Measurements from ENCODE around the gene PPP1R1C. TPM values are rescaled to one million over a fixed set of nuclear protein-coding genes. Genes with fewer than 3 reads are reported as not detected.

PPP1R1C gene
- total RNA-seq, 1 experiment from 2014 or later = 3.4 TPM

- TF ChIP-seq ARID4B (CRISPR knock-in tag; IDR thresholded peaks at IDR 0.05; ENCODE audit: borderline replicate concordance) = no peak
- no peak for TF ChIP-seq MXD4 (CRISPR knock-in tag; IDR thresholded peaks at IDR 0.05; ENCODE audit: borderline replicate concordance)
- TF ChIP-seq STAT6 (CRISPR knock-in tag; conservative IDR thresholded peaks at IDR 0.05; ENCODE audit: low read depth) = no peak
- TF ChIP-seq USF1 (CRISPR knock-in tag; IDR thresholded peaks at IDR 0.05) = no peak
- no peak for TF ChIP-seq NFYB (CRISPR knock-in tag; conservative IDR thresholded peaks at IDR 0.05; ENCODE audit: low read depth)
These were observed 96.1 kb downstream of the PPP1R1C start (continued) for GRCh38 chr2:182081602-182082260.

GRCh38 chr2:182088681-182089320, 103.1 kb downstream of the PPP1R1C start:
- ATAC-seq (no peak), DNase-seq (ENCODE audit: low spot score) (no peak)
- no peak overlapping the region for H3K4me3 Mint-ChIP-seq
- ChIA-PET CTCF (no interaction called here), POLR2A (no interaction called here)
- peaks cover 5% of the 10 kb centered on the region for H3K36me3 Mint-ChIP-seq
- H3K4me1 Mint-ChIP-seq = peaks cover 3% of the 10 kb centered on the region
- H3K9me3 Mint-ChIP-seq = peaks cover 15% of the 10 kb centered on the region
- H3K27me3 Mint-ChIP-seq (ENCODE audit: low read depth) = no peaks in the 10 kb centered on the region
- no peak overlapping the region for H3K27ac Mint-ChIP-seq
- TF ChIP-seq STAT6 (CRISPR knock-in tag; conservative IDR thresholded peaks at IDR 0.05; ENCODE audit: low read depth) (no peak), ZBTB43 (CRISPR knock-in tag; IDR thresholded peaks at IDR 0.05) (no peak), ERG (CRISPR knock-in tag; IDR thresholded peaks at IDR 0.05) (no peak), TCF7 (CRISPR knock-in tag; IDR thresholded peaks at IDR 0.05; ENCODE audit: low read depth) (no peak), ZNF423 (CRISPR knock-in tag; IDR thresholded peaks at IDR 0.05) (no peak), AR (CRISPR knock-in tag; IDR thresholded peaks at IDR 0.05) (no peak), FOXP4 (CRISPR knock-in tag; IDR thresholded peaks at IDR 0.05) (no peak), ZNF671 (CRISPR knock-in tag; IDR thresholded peaks at IDR 0.05) (no peak), RELA (CRISPR knock-in tag; IDR thresholded peaks at IDR 0.05; ENCODE audit: borderline replicate concordance) (no peak), ZNF232 (CRISPR knock-in tag; IDR thresholded peaks at IDR 0.05) (no peak), TEAD4 (CRISPR knock-in tag; IDR thresholded peaks at IDR 0.05) (no peak)
